Measurements from ENCODE around the gene LINGO1. TPM values are rescaled to one million over a fixed set of nuclear protein-coding genes. Genes with fewer than 3 reads are reported as not detected.
A peak's percentile ranks its signal among the peaks of the same experiment; 100 is the strongest.

Gene LINGO1
- total RNA-seq, 4 donors from 2014 or later = 0.13 to 1.1 (median 1.0) TPM; not detected in 1

DNA sequence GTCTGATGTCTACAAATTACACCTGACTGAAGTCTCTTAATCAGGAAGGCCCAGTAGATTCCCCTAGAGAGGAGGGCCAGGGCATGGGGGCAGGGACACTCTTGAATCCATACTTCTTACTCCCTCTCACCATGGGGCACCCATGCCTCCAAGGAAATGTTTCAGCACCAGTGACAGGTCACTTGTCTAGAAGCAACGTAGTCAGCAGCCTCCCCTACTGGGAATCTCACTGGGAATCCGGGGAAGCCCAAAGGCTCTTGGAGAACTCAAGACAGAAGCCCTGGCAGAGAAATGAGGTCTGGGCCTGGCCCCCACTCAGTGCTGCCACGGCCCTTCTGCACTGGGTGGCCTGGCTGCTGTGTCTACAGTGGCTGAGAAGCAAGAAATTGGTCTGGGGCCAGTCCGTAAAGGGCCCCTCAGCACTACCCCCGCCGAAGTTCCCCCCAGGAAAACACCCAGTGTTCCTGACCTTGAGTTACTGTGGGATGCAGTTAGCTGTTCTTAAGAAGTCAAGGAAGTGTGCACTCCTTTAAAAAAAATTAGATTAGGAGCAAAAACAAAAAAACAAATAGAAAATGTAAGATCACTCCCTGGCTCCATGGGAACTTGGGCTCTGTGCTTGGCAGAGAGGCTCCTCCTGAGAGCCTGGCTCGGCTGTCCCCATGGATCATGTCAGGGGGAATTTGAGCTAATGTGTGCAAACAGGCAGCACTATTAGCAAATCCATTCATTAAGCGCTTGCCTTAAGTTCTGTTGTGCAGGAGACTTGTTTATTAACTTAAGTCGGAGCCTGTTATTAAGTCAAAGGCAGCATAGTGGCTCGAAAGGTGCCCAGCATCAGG is 5.4 kb upstream of the LINGO1 start:
- peaks cover 5% of the 10 kb centered on the region for H3K27me3 ChIP-seq
- no peak overlapping the region for H3K4me3 ChIP-seq (replicated peaks in 1 of 3)
- intact Hi-C loops (cut with DNase I) = loop anchor here (5.0 kb wide), 1 partner anchor 234 kb away; no protein-coding TSS in a partner anchor
- no peak for DNase-seq
- H3K9me3 ChIP-seq = no peaks in the 10 kb centered on the region
- no peak overlapping the region for H3K27ac ChIP-seq
- peaks cover 0 to 13% of the 10 kb centered on the region in 2 donors for H3K4me1 ChIP-seq
- TF ChIP-seq POLR2A (IDR thresholded peaks at IDR 0.05) = no peak
- TF ChIP-seq, protein P1, sequence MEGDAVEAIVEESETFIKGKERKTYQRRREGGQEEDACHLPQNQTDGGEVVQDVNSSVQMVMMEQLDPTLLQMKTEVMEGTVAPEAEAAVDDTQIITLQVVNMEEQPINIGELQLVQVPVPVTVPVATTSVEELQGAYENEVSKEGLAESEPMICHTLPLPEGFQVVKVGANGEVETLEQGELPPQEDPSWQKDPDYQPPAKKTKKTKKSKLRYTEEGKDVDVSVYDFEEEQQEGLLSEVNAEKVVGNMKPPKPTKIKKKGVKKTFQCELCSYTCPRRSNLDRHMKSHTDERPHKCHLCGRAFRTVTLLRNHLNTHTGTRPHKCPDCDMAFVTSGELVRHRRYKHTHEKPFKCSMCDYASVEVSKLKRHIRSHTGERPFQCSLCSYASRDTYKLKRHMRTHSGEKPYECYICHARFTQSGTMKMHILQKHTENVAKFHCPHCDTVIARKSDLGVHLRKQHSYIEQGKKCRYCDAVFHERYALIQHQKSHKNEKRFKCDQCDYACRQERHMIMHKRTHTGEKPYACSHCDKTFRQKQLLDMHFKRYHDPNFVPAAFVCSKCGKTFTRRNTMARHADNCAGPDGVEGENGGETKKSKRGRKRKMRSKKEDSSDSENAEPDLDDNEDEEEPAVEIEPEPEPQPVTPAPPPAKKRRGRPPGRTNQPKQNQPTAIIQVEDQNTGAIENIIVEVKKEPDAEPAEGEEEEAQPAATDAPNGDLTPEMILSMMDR (IDR thresholded peaks at IDR 0.05) = no peak
- WGBS, 2 donors = 60 to 68% methylated on average over 7 to 10 of the region's 10 CpGs
- H3K36me3 ChIP-seq = no peaks in the 10 kb centered on the region

GRCh38 chr15:77636209-77636608 is 3.5 kb upstream of the LINGO1 start:
- H3K27me3 ChIP-seq = peaks cover 5% of the 10 kb centered on the region
- peaks cover 0 to 25% of the 10 kb centered on the region in 2 donors for H3K4me1 ChIP-seq
- intact Hi-C loops (cut with DNase I) = loop anchor here (5.0 kb wide), 1 partner anchor 236 kb away; no protein-coding TSS in a partner anchor
- H3K4me3 ChIP-seq (replicated peaks in 1 of 3) = no peak overlapping the region
- H3K36me3 ChIP-seq = no peaks in the 10 kb centered on the region
- no peak for DNase-seq
- H3K27ac ChIP-seq = no peak overlapping the region
- H3K9me3 ChIP-seq = no peaks in the 10 kb centered on the region
- WGBS, 2 donors = 81 to 86% methylated on average over 5 of the region's 5 CpGs
- TF ChIP-seq, protein P1 (IDR thresholded peaks at IDR 0.05) = no peak
- TF ChIP-seq POLR2A (IDR thresholded peaks at IDR 0.05) = no peak

- peak; percentile 42 to 44 for DNase-seq
Observed at GRCh38 chr15:77634266-77634962, 1.7 kb upstream of the LINGO1 start.

DNA sequence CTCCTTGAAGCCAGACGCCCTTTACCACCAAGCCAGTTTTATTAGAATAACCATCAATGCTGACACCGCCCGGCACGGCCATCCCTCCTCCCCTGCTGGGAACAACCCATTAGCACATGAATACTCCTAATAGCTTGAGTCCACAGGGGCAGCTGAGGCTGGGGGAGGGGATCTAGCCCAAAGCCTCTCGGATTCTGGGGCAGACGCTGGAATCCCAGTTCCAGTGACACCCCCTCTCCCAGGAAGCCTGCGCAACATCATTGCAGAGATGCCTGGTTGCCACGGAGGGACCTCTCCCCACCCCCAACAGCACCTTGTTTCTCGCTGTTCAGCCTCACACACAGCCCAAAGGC is 1.2 kb upstream of the LINGO1 start:
- H3K4me1 ChIP-seq = peaks cover 0 to 26% of the 10 kb centered on the region in 2 donors
- TF ChIP-seq POLR2A (IDR thresholded peaks at IDR 0.05) = no peak
- TF ChIP-seq, protein P1 (IDR thresholded peaks at IDR 0.05) = no peak
- H3K27me3 ChIP-seq = peaks cover 5% of the 10 kb centered on the region
- H3K36me3 ChIP-seq = no peaks in the 10 kb centered on the region
- no peak for DNase-seq
- no peaks in the 10 kb centered on the region for H3K9me3 ChIP-seq
- H3K4me3 ChIP-seq (replicated peaks in 1 of 3) = no peak overlapping the region
- intact Hi-C loops (cut with DNase I) = loop anchor here (5.0 kb wide), 2 partner anchors 188 to 517 kb away; no protein-coding TSS in a partner anchor
- WGBS, 2 donors = 13% methylated on average over 7 to 8 of the region's 9 CpGs
- H3K27ac ChIP-seq = no peak overlapping the region

More at GRCh38 chr15:77634266-77634962, 1.7 kb upstream of the LINGO1 start:
- Histone ChIP-seq H3K27ac (no peak overlapping the region), H3K4me3 (replicated peaks in 1 of 3) (no peak overlapping the region), H3K9me3 (no peaks in the 10 kb centered on the region), H3K4me1 (peaks cover 0 to 26% of the 10 kb centered on the region in 2 donors), H3K27me3 (peaks cover 5% of the 10 kb centered on the region), H3K36me3 (no peaks in the 10 kb centered on the region)
- intact Hi-C loops (cut with DNase I) = loop anchor here (5.0 kb wide), 2 partner anchors 188 to 517 kb away; no protein-coding TSS in a partner anchor
- TF ChIP-seq POLR2A (IDR thresholded peaks at IDR 0.05) = no peak
- TF ChIP-seq, protein P1 (IDR thresholded peaks at IDR 0.05) = peak in 2 of 6 experiments; percentile 11 to 26
- WGBS, 2 donors = 6 to 12% methylated on average over 5 to 12 of the region's 34 CpGs

Data from thyroid gland (tissue), 4 donors.